Activated T-cell treated with anti-CD3 and anti-CD28 coated beads, Interleukin-2, amount 50 U/mL, for 24 hours (primary cell): ENCODE measurements around the gene SIGLEC6.

Experiments used
- DNase-seq: peaks from one replicate; pipeline ENCODE4 v3.0.0-alpha.2; 2020
- H3K27ac Mint-ChIP-seq: 2 replicates; pipeline ENCODE4 v1.8.0; 2020; ENCODE audit warnings: mild to moderate bottlenecking, mixed read lengths
- H3K27me3 Mint-ChIP-seq: 2 replicates; pipeline ENCODE4 v1.8.0; 2020; ENCODE audit warnings: mixed read lengths
- H3K36me3 Mint-ChIP-seq: 2 replicates; pipeline ENCODE4 v1.8.0; 2020; ENCODE audit warnings: low read depth, mixed read lengths
- H3K4me1 Mint-ChIP-seq: 2 replicates; pipeline ENCODE4 v1.8.0; 2020; ENCODE audit warnings: low read depth, mixed read lengths
- H3K4me3 Mint-ChIP-seq: 2 replicates; pipeline ENCODE4 v1.8.0; 2020; ENCODE audit warnings: mild to moderate bottlenecking, moderate library complexity, mixed read lengths
- H3K9me3 Mint-ChIP-seq: 2 replicates; pipeline ENCODE4 v1.8.0; 2020; ENCODE audit warnings: mixed read lengths

Gene SIGLEC6

DNA sequence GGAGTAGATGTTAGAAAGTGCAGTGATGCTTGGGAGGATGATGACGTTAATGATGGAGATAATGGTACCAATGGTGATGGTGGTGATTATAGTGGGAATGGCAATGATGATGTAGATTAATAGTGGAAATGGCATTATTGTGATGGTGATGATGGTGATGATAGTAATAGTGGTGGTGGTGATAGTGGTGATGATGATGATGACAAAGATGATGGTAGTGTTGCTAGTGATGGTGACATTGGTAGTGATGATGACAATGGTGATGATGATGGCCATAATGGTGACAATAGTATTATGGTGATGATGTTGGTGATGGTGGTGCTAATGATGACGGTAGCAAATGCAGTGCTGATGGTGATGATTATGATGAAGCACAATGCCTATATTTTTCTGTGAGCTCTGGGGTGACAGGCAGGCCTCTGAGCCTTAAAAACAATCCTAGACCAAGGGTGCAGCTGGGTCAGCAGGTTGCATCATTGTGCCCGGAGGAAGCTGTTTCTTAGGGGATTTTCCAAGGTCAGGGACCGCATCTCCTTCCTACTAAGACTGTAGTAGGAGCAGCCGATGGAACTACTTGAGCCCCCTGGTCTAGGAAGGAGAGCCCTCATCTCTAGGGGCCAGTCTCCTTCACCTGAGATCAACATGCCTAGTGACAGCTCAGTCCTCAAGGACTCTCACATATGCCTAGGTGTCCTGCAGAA, 45.4 kb downstream of the SIGLEC6 start:
- Mint-ChIP-seq H3K4me1 (peaks cover 27% of the 10 kb centered on the region), H3K9me3 (peaks cover 5% of the 10 kb centered on the region), H3K4me3 (no peak overlapping the region)

GRCh38 chr19:51480590-51480989, 50.9 kb downstream of the SIGLEC6 start:
- Mint-ChIP-seq H3K4me3 (no peak overlapping the region), H3K4me1 (peaks cover 36% of the 10 kb centered on the region), H3K9me3 (peaks cover 6% of the 10 kb centered on the region), H3K36me3 (no peaks in the 10 kb centered on the region), H3K27ac (no peak overlapping the region), H3K27me3 (peaks cover 30% of the 10 kb centered on the region)
- DNase-seq: no peak

More for the DNA sequence above, 45.4 kb downstream of the SIGLEC6 start:
- no peak overlapping the region for H3K27ac Mint-ChIP-seq
- peaks cover 31% of the 10 kb centered on the region for H3K27me3 Mint-ChIP-seq
- no peak for DNase-seq
- no peaks in the 10 kb centered on the region for H3K36me3 Mint-ChIP-seq

DNA sequence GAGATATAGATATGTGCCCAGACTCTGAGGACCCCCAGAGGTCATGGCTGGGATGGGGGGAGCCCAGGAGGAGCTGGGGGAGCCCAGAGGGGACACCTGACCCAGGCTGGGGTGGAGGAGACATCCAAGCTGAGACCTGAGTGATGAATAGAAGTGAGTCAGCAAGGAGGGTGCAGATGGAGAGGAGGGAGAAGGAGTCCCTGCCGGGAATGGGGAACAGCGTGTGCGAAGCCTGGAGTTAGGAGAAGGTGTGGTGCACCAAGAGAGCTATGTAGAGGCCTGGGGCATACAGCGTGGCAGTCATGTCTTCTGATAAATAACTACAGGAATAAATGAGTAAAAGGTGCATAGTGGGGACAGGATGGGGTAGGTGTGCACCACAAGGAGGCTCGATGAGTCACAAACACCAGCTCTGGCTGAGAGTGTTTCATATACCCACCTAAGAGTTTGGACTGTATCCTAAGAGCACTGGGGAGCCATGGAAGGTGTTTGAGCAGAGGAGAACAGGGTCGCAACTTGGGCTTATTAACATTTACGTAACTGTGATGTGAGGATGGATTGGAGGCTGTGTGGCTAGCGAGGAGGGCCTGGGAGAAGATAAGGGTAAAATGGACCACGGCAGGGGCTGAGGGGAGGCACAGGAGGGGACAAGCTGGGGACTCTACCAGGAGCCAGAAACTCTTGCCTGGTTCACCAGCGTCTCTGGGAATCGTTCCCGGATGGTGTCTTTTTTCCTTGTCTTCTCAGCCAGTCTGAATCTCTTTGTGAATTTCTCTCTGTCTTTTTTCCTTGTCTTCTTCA, 51.7 kb downstream of the SIGLEC6 start:
- H3K9me3 Mint-ChIP-seq: peaks cover 6% of the 10 kb centered on the region
- peak overlapping the region; percentile 70 for H3K27ac Mint-ChIP-seq
- peak; percentile 51 for DNase-seq
- H3K4me1 Mint-ChIP-seq: peaks cover 42% of the 10 kb centered on the region
- peaks cover 23% of the 10 kb centered on the region for H3K27me3 Mint-ChIP-seq
- H3K36me3 Mint-ChIP-seq: no peaks in the 10 kb centered on the region
- H3K4me3 Mint-ChIP-seq: no peak overlapping the region

DNA sequence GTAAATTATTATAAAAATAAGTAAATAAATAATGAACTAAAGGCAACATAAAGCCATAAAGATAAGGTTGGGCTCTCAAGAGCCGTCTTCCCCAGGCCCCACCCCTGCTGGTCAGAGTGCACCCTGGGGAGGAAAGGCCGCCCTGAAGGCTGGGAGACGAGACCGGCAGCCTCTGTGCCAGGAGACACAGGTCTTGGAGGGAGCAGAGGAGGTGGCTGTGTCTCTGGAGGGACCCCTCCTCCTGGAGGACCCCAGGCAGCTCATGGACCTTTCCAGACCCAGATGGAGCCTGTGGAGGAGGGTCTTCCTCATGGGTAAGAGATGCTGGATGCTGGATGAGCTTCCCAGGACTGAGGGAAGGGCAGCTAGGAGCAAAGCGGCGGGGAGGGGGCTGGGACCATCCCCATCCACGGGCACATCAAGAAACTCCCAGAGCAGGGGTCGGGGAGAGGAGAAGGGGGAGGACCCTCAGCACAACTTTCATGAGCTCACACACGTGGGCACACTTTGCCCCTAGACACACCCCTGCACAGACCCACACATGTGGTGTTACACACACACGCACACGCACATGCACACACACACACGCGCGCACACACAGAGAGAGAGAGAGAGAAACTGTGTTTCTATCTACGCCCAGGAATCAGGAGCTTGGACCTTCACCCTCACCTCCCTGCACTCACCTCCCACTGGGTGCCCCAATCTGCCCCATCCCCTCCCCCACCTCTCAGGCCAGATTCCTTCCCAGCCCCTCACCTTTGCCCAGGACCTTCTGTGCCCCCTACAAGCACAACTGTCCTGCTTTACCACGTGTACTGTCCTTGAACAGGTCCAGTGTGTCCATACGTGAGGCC, 52.9 kb downstream of the SIGLEC6 start, which contains the start of gene CEACAM18:
Gene CEACAM18 (plus strand): TSS at position 159 of the 854 bp plus-strand sequence.
- H3K27me3 Mint-ChIP-seq: peaks cover 19% of the 10 kb centered on the region
- H3K4me3 Mint-ChIP-seq: no peak within 1 kb of the TSS
- peak within 1 kb of the TSS; percentile 70 for H3K27ac Mint-ChIP-seq

GRCh38 chr19:51477344-51477743, 54.1 kb downstream of the SIGLEC6 start:
- H3K4me3 Mint-ChIP-seq: no peak overlapping the region
- H3K27ac Mint-ChIP-seq: no peak overlapping the region
- H3K27me3 Mint-ChIP-seq: peaks cover 9% of the 10 kb centered on the region
- peaks cover 60% of the 10 kb centered on the region for H3K4me1 Mint-ChIP-seq
- no peak for DNase-seq
- no peaks in the 10 kb centered on the region for H3K36me3 Mint-ChIP-seq
- H3K9me3 Mint-ChIP-seq: peaks cover 6% of the 10 kb centered on the region

More for the DNA sequence above, 52.9 kb downstream of the SIGLEC6 start, which contains the start of gene CEACAM18:
- Mint-ChIP-seq H3K4me1 (peaks cover 48% of the 10 kb centered on the region), H3K36me3 (no peaks in the 10 kb centered on the region), H3K9me3 (peaks cover 6% of the 10 kb centered on the region)
- DNase-seq: no peak

DNA sequence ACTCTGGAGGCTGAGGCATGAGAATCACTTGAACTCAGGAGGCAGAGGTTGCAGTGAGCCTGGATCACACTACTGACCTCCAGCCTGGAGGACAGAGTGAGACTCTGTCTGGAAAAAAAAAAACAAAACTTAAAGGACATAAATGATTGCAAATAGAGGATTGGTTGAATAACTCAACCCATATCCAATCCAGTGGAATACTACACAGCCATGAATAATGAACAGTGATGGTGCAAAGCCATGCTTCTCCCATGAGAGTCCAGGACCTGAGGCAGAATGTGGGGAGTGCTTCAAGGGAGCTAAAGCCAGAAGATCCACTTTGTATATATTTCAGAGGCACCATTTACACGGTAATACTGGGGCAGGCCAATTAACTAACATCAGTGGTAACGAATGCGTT, 55.3 kb downstream of the SIGLEC6 start:
- H3K27me3 Mint-ChIP-seq: peaks cover 5% of the 10 kb centered on the region
- DNase-seq: no peak
- peaks cover 65% of the 10 kb centered on the region for H3K4me1 Mint-ChIP-seq
- peaks cover 6% of the 10 kb centered on the region for H3K9me3 Mint-ChIP-seq
- H3K4me3 Mint-ChIP-seq: no peak overlapping the region
- H3K27ac Mint-ChIP-seq: no peak overlapping the region
- H3K36me3 Mint-ChIP-seq: no peaks in the 10 kb centered on the region

DNA sequence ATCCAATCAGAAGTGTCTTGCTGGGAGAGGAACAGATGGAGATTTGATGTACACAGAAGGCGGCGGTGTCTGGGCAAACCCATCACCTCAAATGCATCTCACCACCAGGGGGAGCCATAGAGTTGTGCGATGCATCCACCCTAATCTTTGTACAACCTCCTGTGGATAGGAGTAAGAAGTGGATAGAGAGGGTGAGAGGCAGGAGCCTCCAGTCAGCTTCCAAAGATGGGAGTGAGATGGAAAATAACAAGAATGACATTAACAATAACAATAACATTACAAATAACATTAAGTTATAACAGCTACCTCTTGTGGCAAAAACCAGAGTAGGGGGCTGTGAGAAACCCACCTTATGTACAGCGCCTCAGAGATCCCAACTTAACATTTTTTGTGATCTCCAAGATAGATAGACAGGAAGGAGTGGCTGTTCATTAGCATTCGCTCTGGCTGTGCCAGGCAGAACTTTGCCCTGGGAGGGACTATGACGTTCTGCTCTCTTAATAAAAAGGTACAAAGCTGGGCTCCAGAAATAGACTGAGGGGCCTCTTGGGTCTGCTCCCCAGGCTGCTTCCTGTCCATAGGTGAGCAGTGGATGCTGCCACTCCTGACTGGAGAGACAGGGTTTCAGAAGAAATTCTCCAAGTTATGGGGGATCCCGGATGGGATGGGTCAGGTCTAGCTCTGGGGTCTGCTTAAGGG, 58.3 kb downstream of the SIGLEC6 start:
- DNase-seq: peak; percentile 85
- H3K27me3 Mint-ChIP-seq: peaks cover 8% of the 10 kb centered on the region
- no peak overlapping the region for H3K4me3 Mint-ChIP-seq
- H3K36me3 Mint-ChIP-seq: no peaks in the 10 kb centered on the region
- H3K4me1 Mint-ChIP-seq: peaks cover 51% of the 10 kb centered on the region
- peaks cover 3% of the 10 kb centered on the region for H3K9me3 Mint-ChIP-seq
- H3K27ac Mint-ChIP-seq: no peak overlapping the region

DNA sequence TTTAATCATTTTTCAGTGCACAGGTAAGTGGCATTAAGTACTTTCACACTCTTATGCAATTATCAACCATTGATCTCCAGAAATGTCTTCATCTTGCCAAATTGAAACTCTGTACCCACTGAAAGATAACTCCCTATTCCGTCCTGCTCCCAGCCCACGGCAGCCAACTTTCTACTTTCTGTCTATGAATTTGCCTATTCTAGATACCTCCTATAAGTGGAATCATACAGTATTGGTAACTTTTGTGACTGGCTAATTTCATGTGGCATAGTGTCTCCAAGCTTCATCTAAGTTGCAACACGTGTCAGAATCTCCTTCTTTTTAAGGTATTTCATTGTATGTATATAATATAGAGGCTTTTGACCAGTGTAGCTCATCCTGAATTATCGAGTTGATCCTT, 58.9 kb downstream of the SIGLEC6 start:
- DNase-seq: no peak
- peaks cover 55% of the 10 kb centered on the region for H3K4me1 Mint-ChIP-seq
- peaks cover 11% of the 10 kb centered on the region for H3K27me3 Mint-ChIP-seq
- no peak overlapping the region for H3K27ac Mint-ChIP-seq
- H3K36me3 Mint-ChIP-seq: no peaks in the 10 kb centered on the region
- H3K9me3 Mint-ChIP-seq: peaks cover 3% of the 10 kb centered on the region
- H3K4me3 Mint-ChIP-seq: no peak overlapping the region

- Mint-ChIP-seq H3K4me3 (no peak overlapping the region), H3K4me1 (peaks cover 61% of the 10 kb centered on the region), H3K9me3 (peaks cover 3% of the 10 kb centered on the region), H3K36me3 (no peaks in the 10 kb centered on the region), H3K27me3 (peaks cover 22% of the 10 kb centered on the region), H3K27ac (no peak overlapping the region)
- DNase-seq: no peak
Measured at GRCh38 chr19:51471527-51471926, 59.9 kb downstream of the SIGLEC6 start.

DNA sequence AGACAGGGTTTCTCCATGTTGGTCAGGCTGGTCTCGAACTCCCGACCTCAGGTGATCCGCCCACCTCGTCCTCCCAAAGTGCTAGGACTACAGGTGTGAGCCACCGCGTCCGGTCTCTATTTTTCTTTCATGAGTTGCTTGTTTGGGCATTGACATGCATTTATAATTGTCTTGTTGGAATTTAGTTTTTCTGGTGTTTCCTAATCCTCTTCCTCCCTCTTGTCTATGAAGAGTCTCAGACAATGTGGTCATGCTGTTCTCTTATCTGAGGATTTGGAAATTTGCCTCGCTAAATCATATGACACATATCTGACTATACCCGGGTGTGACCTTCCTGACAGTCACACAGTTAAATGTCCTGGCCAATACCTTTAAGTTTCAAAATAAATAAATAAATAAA, 60.5 kb downstream of the SIGLEC6 start:
- no peak for DNase-seq
- Mint-ChIP-seq H3K9me3 (no peaks in the 10 kb centered on the region), H3K4me3 (no peak overlapping the region), H3K27ac (no peak overlapping the region), H3K27me3 (peaks cover 28% of the 10 kb centered on the region), H3K4me1 (peaks cover 67% of the 10 kb centered on the region), H3K36me3 (no peaks in the 10 kb centered on the region)

GRCh38 chr19:51469629-51470028, 61.8 kb downstream of the SIGLEC6 start:
- H3K36me3 Mint-ChIP-seq: no peaks in the 10 kb centered on the region
- H3K9me3 Mint-ChIP-seq: peaks cover 2% of the 10 kb centered on the region
- no peak overlapping the region for H3K27ac Mint-ChIP-seq
- H3K4me3 Mint-ChIP-seq: no peak overlapping the region
- peaks cover 61% of the 10 kb centered on the region for H3K4me1 Mint-ChIP-seq
- peak; percentile 5 for DNase-seq
- H3K27me3 Mint-ChIP-seq: peaks cover 35% of the 10 kb centered on the region

DNA sequence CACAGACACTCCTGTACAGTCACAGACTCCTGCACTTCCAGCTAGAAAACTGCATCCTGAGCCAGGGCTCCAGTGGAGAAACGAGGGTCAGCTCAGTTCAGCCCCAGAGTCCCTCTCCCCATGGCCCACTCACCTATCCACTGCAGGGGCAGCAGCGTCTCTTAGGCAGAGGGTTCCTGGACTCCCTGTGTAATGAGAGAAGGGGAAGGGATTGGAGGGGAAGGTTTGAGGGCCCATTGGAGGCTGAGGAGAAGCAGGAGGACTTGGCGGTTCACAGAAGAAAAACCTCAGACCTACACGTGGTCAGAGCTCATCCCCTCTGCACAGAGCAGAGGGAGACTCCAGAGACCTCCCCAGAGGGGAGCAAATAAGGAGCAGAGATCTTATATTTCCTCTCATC, 62.3 kb downstream of the SIGLEC6 start:
- Mint-ChIP-seq H3K9me3 (peaks cover 2% of the 10 kb centered on the region), H3K4me3 (no peak overlapping the region), H3K36me3 (no peaks in the 10 kb centered on the region), H3K4me1 (peaks cover 61% of the 10 kb centered on the region), H3K27ac (no peak overlapping the region), H3K27me3 (peaks cover 35% of the 10 kb centered on the region)
- DNase-seq: peak; percentile 22

DNA sequence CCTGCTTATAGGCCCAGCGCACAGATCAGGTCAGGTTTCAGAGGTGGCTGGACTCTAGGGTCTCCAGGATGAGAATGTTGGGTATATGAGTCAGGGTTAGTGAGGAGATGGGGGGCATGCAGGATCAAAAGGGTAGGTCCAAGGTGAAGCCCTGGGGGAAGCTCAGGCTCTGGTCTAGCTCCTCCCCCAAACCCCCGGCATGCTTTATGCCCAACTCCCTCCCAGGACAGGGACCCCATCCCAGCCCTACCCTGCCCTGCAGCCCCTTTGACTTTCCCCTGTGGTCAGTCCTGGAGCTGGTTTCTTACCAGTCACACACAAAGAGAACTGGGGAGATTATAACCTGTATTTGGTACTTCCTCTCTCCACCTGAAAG, 62.9 kb downstream of the SIGLEC6 start:
- H3K4me3 Mint-ChIP-seq: no peak overlapping the region
- H3K27ac Mint-ChIP-seq: no peak overlapping the region
- peak; percentile 20 for DNase-seq
- H3K36me3 Mint-ChIP-seq: no peaks in the 10 kb centered on the region
- peaks cover 61% of the 10 kb centered on the region for H3K4me1 Mint-ChIP-seq
- peaks cover 38% of the 10 kb centered on the region for H3K27me3 Mint-ChIP-seq
- H3K9me3 Mint-ChIP-seq: peaks cover 2% of the 10 kb centered on the region
